ENCODE data around the gene FAM209A. TPM values are rescaled to one million over a fixed set of nuclear protein-coding genes. Genes with fewer than 3 reads are reported as not detected.

Gene FAM209A
- total and polyA plus RNA-seq, 8 donors: 0.28 to 0.75 (median 0.46) TPM; not detected in 5

GRCh38 chr20:56565511-56565910 lies 41.0 kb downstream of the FAM209A start:
- H3K36me3 ChIP-seq: no peaks in the 10 kb centered on the region
- ATAC-seq (no peak), FAIRE-seq (no peak), DNase-seq (no peak)
- WGBS, 2 donors: 75 to 92% methylated on average over 4 of the region's 4 CpGs
- no peaks in the 10 kb centered on the region for H3K9me3 ChIP-seq
- H3K27me3 ChIP-seq: no peaks in the 10 kb centered on the region
- intact Hi-C loops (cut with DNase I): no loop called here
- no peaks in the 10 kb centered on the region for H3K4me1 ChIP-seq
- no peak overlapping the region for H3K4me3 ChIP-seq
- no peak for TF ChIP-seq CTCF (IDR thresholded peaks at IDR 0.05)
- no peak overlapping the region for H3K27ac ChIP-seq

GRCh38 chr20:56566621-56567020 lies 42.1 kb downstream of the FAM209A start:
- WGBS, 2 donors: 30 to 45% methylated on average over 3 of the region's 3 CpGs
- H3K36me3 ChIP-seq: no peaks in the 10 kb centered on the region
- H3K9me3 ChIP-seq: no peaks in the 10 kb centered on the region
- H3K27me3 ChIP-seq: no peaks in the 10 kb centered on the region
- H3K27ac ChIP-seq: no peak overlapping the region
- no peak overlapping the region for H3K4me3 ChIP-seq
- intact Hi-C loops (cut with DNase I): no loop called here
- no peak for FAIRE-seq
- no peak for DNase-seq
- no peaks in the 10 kb centered on the region for H3K4me1 ChIP-seq
- TF ChIP-seq CTCF (IDR thresholded peaks at IDR 0.05): no peak
- ATAC-seq: no peak

- intact Hi-C loops (cut with DNase I): no loop called here
- ATAC-seq: no peak
Observed at GRCh38 chr20:56570832-56571231, 46.3 kb downstream of the FAM209A start.

GRCh38 chr20:56572172-56572571 lies 47.6 kb downstream of the FAM209A start:
- no peaks in the 10 kb centered on the region for H3K4me1 ChIP-seq
- TF ChIP-seq CTCF (IDR thresholded peaks at IDR 0.05): no peak
- H3K4me3 ChIP-seq: no peak overlapping the region
- no peaks in the 10 kb centered on the region for H3K9me3 ChIP-seq
- H3K36me3 ChIP-seq: no peaks in the 10 kb centered on the region
- H3K27me3 ChIP-seq: no peaks in the 10 kb centered on the region
- DNase-seq (no peak), ATAC-seq (no peak), FAIRE-seq (no peak)
- H3K27ac ChIP-seq: no peak overlapping the region
- intact Hi-C loops (cut with DNase I): no loop called here
- 61 to 74% methylated on average over 4 of the region's 4 CpGs for WGBS, 2 donors

More at GRCh38 chr20:56570832-56571231, 46.3 kb downstream of the FAM209A start:
- H3K27me3 ChIP-seq: no peaks in the 10 kb centered on the region
- no peak for DNase-seq
- H3K36me3 ChIP-seq: no peaks in the 10 kb centered on the region
- H3K9me3 ChIP-seq: no peaks in the 10 kb centered on the region
- no peak for FAIRE-seq
- 2 to 19% methylated on average over 2 of the region's 2 CpGs for WGBS, 2 donors
- TF ChIP-seq CTCF (IDR thresholded peaks at IDR 0.05): no peak
- no peak overlapping the region for H3K4me3 ChIP-seq
- no peaks in the 10 kb centered on the region for H3K4me1 ChIP-seq
- no peak overlapping the region for H3K27ac ChIP-seq

GRCh38 chr20:56573986-56574385 lies 49.4 kb downstream of the FAM209A start:
- Histone ChIP-seq H3K4me3 (no peak overlapping the region), H3K4me1 (no peaks in the 10 kb centered on the region), H3K9me3 (no peaks in the 10 kb centered on the region), H3K36me3 (no peaks in the 10 kb centered on the region), H3K27ac (no peak overlapping the region), H3K27me3 (no peaks in the 10 kb centered on the region)
- WGBS, 2 donors: 65 to 68% methylated on average over 5 of the region's 5 CpGs
- TF ChIP-seq CTCF (IDR thresholded peaks at IDR 0.05): no peak
- no peak for DNase-seq
- intact Hi-C loops (cut with DNase I): no loop called here
- FAIRE-seq: no peak
- ATAC-seq: no peak

Data from pancreas (tissue), 10 donors.